Fibroblast of skin of right quadriceps (primary cell): ENCODE data around the gene EN1.

Experiments
- DNase-seq: peaks from one replicate; pipeline ENCODE4 v3.0.0-alpha.2; 2013

EN1 gene

GRCh38 chr2:118842661-118843482 lies 4.6 kb downstream of the EN1 start:
- no peak for DNase-seq

- no peak for DNase-seq
Measured at GRCh38 chr2:118841828-118842461, 5.5 kb downstream of the EN1 start.

GRCh38 chr2:118841450-118841827 lies 6.0 kb downstream of the EN1 start:
- no peak for DNase-seq

- no peak for DNase-seq
Measured at GRCh38 chr2:118838741-118839455, 8.6 kb downstream of the EN1 start.

GRCh38 chr2:118837621-118838020 lies 9.8 kb downstream of the EN1 start:
- no peak for DNase-seq

GRCh38 chr2:118837067-118837466 lies 10.4 kb downstream of the EN1 start:
- DNase-seq: no peak

- no peak for DNase-seq
Measured at GRCh38 chr2:118836411-118836930, 11.0 kb downstream of the EN1 start.

- no peak for DNase-seq
Measured at GRCh38 chr2:118835746-118836410, 11.6 kb downstream of the EN1 start.

GRCh38 chr2:118834901-118835745 lies 12.3 kb downstream of the EN1 start:
- DNase-seq: no peak

GRCh38 chr2:118834440-118834810 lies 13.0 kb downstream of the EN1 start:
- no peak for DNase-seq

GRCh38 chr2:118833716-118834439 lies 13.6 kb downstream of the EN1 start:
- DNase-seq: no peak

GRCh38 chr2:118832791-118833715 lies 14.4 kb downstream of the EN1 start:
- DNase-seq: no peak

GRCh38 chr2:118832071-118832790 lies 15.2 kb downstream of the EN1 start:
- no peak for DNase-seq

- DNase-seq: peak; percentile 59
Measured at GRCh38 chr2:118830881-118831280, 16.6 kb downstream of the EN1 start.

- peak; percentile 70 for DNase-seq
Measured at GRCh38 chr2:118830118-118830517, 17.3 kb downstream of the EN1 start.

- no peak for DNase-seq
Measured at GRCh38 chr2:118826093-118826492, 21.4 kb downstream of the EN1 start.

- no peak for DNase-seq
Measured at GRCh38 chr2:118823633-118824032, 23.8 kb downstream of the EN1 start.

- no peak for DNase-seq
Measured at GRCh38 chr2:118822572-118822971, 24.9 kb downstream of the EN1 start.

- DNase-seq: no peak
Measured at GRCh38 chr2:118822015-118822414, 25.4 kb downstream of the EN1 start.

GRCh38 chr2:118817469-118817868 lies 30.0 kb downstream of the EN1 start:
- DNase-seq: no peak
